HepG2 (cell line): ENCODE data around the gene MLLT10. TPM values are rescaled to one million over a fixed set of nuclear protein-coding genes. Genes with fewer than 3 reads are reported as not detected.

Experiments used
- ATF7-NPFF ChIP-seq: sonication (generic); formaldehyde crosslinking; IDR thresholded peaks from 2 replicates; pipeline ENCODE4 v1.8.1; 2023; ENCODE audit warnings: mild to moderate bottlenecking, low read depth, missing genetic modification reagents, moderate library complexity
- CBX1 ChIP-seq: IDR thresholded peaks from one replicate; pipeline ENCODE4 v1.6.1; 2016; ENCODE audit warnings: antibody characterized with exemption, low read depth
- KAT2B ChIP-seq: fragments of 150-350 bp; IDR thresholded peaks from 2 replicates; pipeline ENCODE4 v1.6.1; 2014; ENCODE audit warnings: low read depth, low read length, borderline replicate concordance
- KIAA2018 ChIP-seq: sonication (generic); formaldehyde crosslinking; IDR thresholded peaks from 2 replicates; pipeline ENCODE4 v1.5.0; 2020; ENCODE audit warnings: mild to moderate bottlenecking, missing genetic modification reagents, borderline replicate concordance
- RFX5 ChIP-seq: IDR thresholded peaks from 2 replicates; pipeline ENCODE4 v1.6.1; 2011; ENCODE audit warnings: low read depth, low read length, improper control_type of control experiment
- SP2 ChIP-seq: sonication (generic); formaldehyde crosslinking; IDR thresholded peaks from 2 replicates; pipeline ENCODE4 v1.5.1; 2020; ENCODE audit warnings: mild to moderate bottlenecking, missing genetic modification reagents
- ZBTB14 ChIP-seq: sonication (generic); formaldehyde crosslinking; IDR thresholded peaks from 2 replicates; pipeline ENCODE4 v1.4.0; 2020; ENCODE audit warnings: missing genetic modification reagents
- ZBTB8A ChIP-seq: sonication (generic); formaldehyde crosslinking; IDR thresholded peaks from 2 replicates; pipeline ENCODE4 v1.4.0; 2020; ENCODE audit warnings: mild to moderate bottlenecking, low read depth, missing genetic modification reagents, borderline replicate concordance
- ZNF230 ChIP-seq: sonication (generic); formaldehyde crosslinking; IDR thresholded peaks from 2 replicates; pipeline ENCODE4 v1.4.0; 2020; ENCODE audit warnings: mild to moderate bottlenecking, missing genetic modification reagents
- ZNF501 ChIP-seq: sonication (generic); formaldehyde crosslinking; IDR thresholded peaks from 2 replicates; pipeline ENCODE4 v1.5.1; 2020; ENCODE audit warnings: mild to moderate bottlenecking, moderate library complexity, missing genetic modification reagents
- ZNF577 ChIP-seq: sonication (generic); formaldehyde crosslinking; IDR thresholded peaks from 2 replicates; pipeline ENCODE4 v1.4.0; 2020; ENCODE audit warnings: mild to moderate bottlenecking, low read depth, missing genetic modification reagents, borderline replicate concordance
- ZNF720 ChIP-seq: sonication (generic); formaldehyde crosslinking; IDR thresholded peaks from 2 replicates; pipeline ENCODE4 v1.4.0; 2020; ENCODE audit warnings: missing genetic modification reagents
- ZNF749 ChIP-seq: sonication (generic); formaldehyde crosslinking; IDR thresholded peaks from 2 replicates; pipeline ENCODE4 v1.8.0; 2022; ENCODE audit warnings: mild to moderate bottlenecking, missing genetic modification reagents, moderate library complexity, borderline replicate concordance
- polyA plus RNA-seq, 8 experiments: library from polyadenylated mRNA; depleted of rRNA in 3 of 8; stranded (reverse) in 7 of 8; unstranded in 1 of 8; fragments of >200 nt; fragmentation: Illumina TruSeq in 4 of 8; extraction: Trizol in 4 of 8; gene quantifications; 2 replicates each; pipeline versions ENCODE4 v1.2.1 to v1.2.3, GENCODE V29; 2011 to 2016; ENCODE audit warnings: low read depth in 4 of 8, missing spikeins in 1 of 8, mixed read lengths in 1 of 8; ENCODE audit not compliant: insufficient read depth in 1 of 8
- total RNA-seq, 5 experiments: library from RNA; depleted of rRNA; stranded (reverse); fragments of >200 nt; fragmentation: Illumina TruSeq; extraction: Trizol; gene quantifications; 2 replicates each; pipeline ENCODE4 v1.2.3, GENCODE V29; 2016; ENCODE audit warnings: low read depth in 1 of 5
- TF ChIP-seq, protein P1 (sequence below): sonication (generic); formaldehyde crosslinking; IDR thresholded peaks from 2 replicates; pipeline ENCODE4 v1.4.0; 2020; ENCODE audit warnings: missing genetic modification reagents
- TF ChIP-seq, protein P2 (sequence below): IDR thresholded peaks from 2 replicates; pipeline ENCODE4 v1.6.1; 2016; ENCODE audit warnings: mild to moderate bottlenecking, missing biosample characterization, missing genetic modification reagents

The MLLT10 gene
- total and polyA plus RNA-seq, 2 of the 13 experiments (the other 11 are each of a cell fraction or from before 2014, with no cell fraction given), result 51.3 to 84.1 TPM

DNA sequence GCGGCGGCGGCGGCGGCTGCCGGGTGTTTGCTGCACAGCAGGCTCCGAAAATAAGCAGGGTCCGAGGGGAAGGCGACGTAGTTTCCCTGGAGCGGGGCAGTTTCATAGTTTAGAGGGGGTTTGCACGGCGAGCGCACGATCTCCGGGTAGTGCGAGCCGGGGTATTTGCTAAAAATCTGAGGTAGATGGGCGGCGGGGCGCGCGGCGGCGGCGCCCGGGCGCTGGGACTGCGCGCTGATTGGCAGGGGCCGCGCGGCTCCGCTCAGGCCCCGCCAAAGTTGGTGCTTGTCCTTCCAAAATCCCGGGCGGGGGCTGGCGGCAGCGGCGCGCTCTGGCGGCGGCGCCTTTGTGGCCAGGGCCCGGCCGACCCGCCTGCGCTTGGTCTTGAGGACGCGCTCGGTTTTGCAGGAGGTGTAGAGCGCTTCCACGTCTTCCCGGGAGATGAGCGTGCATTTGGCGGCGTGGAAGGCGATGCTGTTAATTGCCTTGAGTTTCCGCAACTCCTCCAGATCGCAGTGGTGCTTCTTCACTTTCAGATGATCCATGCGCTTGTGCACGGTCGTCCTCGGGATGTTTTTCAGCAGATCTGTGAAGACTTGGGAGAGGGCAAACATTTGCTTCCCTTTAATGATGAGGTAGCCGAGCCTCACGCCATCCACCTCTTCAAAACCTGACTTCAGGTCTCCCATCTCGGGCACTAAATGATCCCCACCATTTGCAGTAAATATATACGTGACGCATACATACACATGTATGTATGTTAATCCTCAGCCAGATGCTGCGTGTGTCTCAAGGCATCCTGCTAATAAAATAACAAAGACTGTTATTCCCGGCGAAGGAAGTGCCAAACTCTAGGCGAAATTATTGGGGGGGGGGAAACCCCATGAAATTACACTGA is 16.6 kb upstream of the MLLT10 start (continued):
- TF ChIP-seq ZBTB8A (CRISPR knock-in tag), result no peak
- TF ChIP-seq KIAA2018 (CRISPR knock-in tag), result no peak
- TF ChIP-seq ZNF230 (CRISPR knock-in tag), result no peak
- no peak for TF ChIP-seq SP2
- TF ChIP-seq, protein P1, sequence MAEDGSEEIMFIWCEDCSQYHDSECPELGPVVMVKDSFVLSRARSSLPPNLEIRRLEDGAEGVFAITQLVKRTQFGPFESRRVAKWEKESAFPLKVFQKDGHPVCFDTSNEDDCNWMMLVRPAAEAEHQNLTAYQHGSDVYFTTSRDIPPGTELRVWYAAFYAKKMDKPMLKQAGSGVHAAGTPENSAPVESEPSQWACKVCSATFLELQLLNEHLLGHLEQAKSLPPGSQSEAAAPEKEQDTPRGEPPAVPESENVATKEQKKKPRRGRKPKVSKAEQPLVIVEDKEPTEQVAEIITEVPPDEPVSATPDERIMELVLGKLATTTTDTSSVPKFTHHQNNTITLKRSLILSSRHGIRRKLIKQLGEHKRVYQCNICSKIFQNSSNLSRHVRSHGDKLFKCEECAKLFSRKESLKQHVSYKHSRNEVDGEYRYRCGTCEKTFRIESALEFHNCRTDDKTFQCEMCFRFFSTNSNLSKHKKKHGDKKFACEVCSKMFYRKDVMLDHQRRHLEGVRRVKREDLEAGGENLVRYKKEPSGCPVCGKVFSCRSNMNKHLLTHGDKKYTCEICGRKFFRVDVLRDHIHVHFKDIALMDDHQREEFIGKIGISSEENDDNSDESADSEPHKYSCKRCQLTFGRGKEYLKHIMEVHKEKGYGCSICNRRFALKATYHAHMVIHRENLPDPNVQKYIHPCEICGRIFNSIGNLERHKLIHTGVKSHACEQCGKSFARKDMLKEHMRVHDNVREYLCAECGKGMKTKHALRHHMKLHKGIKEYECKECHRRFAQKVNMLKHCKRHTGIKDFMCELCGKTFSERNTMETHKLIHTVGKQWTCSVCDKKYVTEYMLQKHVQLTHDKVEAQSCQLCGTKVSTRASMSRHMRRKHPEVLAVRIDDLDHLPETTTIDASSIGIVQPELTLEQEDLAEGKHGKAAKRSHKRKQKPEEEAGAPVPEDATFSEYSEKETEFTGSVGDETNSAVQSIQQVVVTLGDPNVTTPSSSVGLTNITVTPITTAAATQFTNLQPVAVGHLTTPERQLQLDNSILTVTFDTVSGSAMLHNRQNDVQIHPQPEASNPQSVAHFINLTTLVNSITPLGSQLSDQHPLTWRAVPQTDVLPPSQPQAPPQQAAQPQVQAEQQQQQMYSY (CRISPR knock-in tag), result peak; percentile 41; the same call in 1 of the 2 replicates
- peak; percentile 77 for TF ChIP-seq ZNF501 (CRISPR knock-in tag)
- TF ChIP-seq ATF7-NPFF, result no peak
- no peak for TF ChIP-seq CBX1
- peak; percentile 72 for TF ChIP-seq ZBTB14
- no peak for TF ChIP-seq ZNF577 (CRISPR knock-in tag)
- TF ChIP-seq, protein P2, sequence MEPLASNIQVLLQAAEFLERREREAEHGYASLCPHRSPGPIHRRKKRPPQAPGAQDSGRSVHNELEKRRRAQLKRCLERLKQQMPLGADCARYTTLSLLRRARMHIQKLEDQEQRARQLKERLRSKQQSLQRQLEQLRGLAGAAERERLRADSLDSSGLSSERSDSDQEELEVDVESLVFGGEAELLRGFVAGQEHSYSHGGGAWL (CRISPR knock-in tag), result peak; percentile 38; the same call in 1 of the 2 replicates
- no peak for TF ChIP-seq ZNF749 (CRISPR knock-in tag)
- no peak for TF ChIP-seq ZNF720
- no peak for TF ChIP-seq RFX5
- no peak for TF ChIP-seq KAT2B
